HEK293 (cell line): ENCODE results near the gene ZNF48.

ENCODE experiments used
- CTCF ChIP-seq: fragments of 450-650 bp; formaldehyde crosslinking; IDR thresholded peaks from 2 replicates; pipeline ENCODE4 v1.5.1; 2016; ENCODE audit warnings: missing biosample characterization, missing genetic modification characterization
- PRDM4 ChIP-seq: fragments of 450-650 bp; formaldehyde crosslinking; IDR thresholded peaks from 2 replicates; pipeline ENCODE4 v1.5.1; 2017; ENCODE audit warnings: missing biosample characterization, missing genetic modification characterization
- SALL2 ChIP-seq: fragments of 450-650 bp; formaldehyde crosslinking; IDR thresholded peaks from 2 replicates; pipeline ENCODE4 v1.5.0; 2017; ENCODE audit warnings: missing biosample characterization, mild to moderate bottlenecking, missing genetic modification characterization, borderline replicate concordance
- SP2 ChIP-seq: fragments of 450-650 bp; formaldehyde crosslinking; IDR thresholded peaks from 2 replicates; pipeline ENCODE4 v1.5.1; 2016; ENCODE audit warnings: missing biosample characterization, missing genetic modification characterization
- YY1 ChIP-seq: fragments of 450-650 bp; formaldehyde crosslinking; IDR thresholded peaks from 2 replicates; pipeline ENCODE4 v1.5.1; 2018; ENCODE audit warnings: missing biosample characterization, missing genetic modification characterization
- ZNF214 ChIP-seq: fragments of 450-650 bp; formaldehyde crosslinking; IDR thresholded peaks from 2 replicates; pipeline ENCODE4 v1.5.1; 2017; ENCODE audit warnings: missing biosample characterization, mild to moderate bottlenecking, missing genetic modification characterization, borderline replicate concordance
- ZNF354C ChIP-seq: fragments of 450-650 bp; formaldehyde crosslinking; IDR thresholded peaks from 2 replicates; pipeline ENCODE4 v1.5.1; 2016; ENCODE audit warnings: missing biosample characterization, missing genetic modification characterization, low read depth, borderline replicate concordance
- ZNF488 ChIP-seq: fragments of 450-650 bp; formaldehyde crosslinking; IDR thresholded peaks from 2 replicates; pipeline ENCODE4 v1.5.1; 2016; ENCODE audit warnings: missing biosample characterization, missing genetic modification characterization
- ZNF785 ChIP-seq: fragments of 450-650 bp; formaldehyde crosslinking; IDR thresholded peaks from 2 replicates; pipeline ENCODE4 v1.5.1; 2016; ENCODE audit warnings: missing biosample characterization, missing genetic modification characterization

GRCh38 chr16:30444231-30445148 lies 49.3 kb downstream of the ZNF48 start:
- TF ChIP-seq SP2 (tag by site-specific recombination), result no peak
- no peak for TF ChIP-seq ZNF214 (tag by site-specific recombination)
- TF ChIP-seq ZNF488 (tag by site-specific recombination), result no peak
- no peak for TF ChIP-seq ZNF785
- TF ChIP-seq ZNF354C (tag by site-specific recombination), result no peak
- TF ChIP-seq PRDM4, result no peak
- peak; percentile 85 for TF ChIP-seq YY1 (tag by site-specific recombination)
- TF ChIP-seq SALL2, result no peak
- no peak for TF ChIP-seq CTCF (tag by site-specific recombination)
